EH (cell line): ENCODE measurements around the gene TMEM135.

Experiments
- DNase-seq: peaks from one replicate; pipeline ENCODE4 v3.0.0-alpha.2; 2015; ENCODE audit warnings: low read depth

TMEM135 gene

DNA sequence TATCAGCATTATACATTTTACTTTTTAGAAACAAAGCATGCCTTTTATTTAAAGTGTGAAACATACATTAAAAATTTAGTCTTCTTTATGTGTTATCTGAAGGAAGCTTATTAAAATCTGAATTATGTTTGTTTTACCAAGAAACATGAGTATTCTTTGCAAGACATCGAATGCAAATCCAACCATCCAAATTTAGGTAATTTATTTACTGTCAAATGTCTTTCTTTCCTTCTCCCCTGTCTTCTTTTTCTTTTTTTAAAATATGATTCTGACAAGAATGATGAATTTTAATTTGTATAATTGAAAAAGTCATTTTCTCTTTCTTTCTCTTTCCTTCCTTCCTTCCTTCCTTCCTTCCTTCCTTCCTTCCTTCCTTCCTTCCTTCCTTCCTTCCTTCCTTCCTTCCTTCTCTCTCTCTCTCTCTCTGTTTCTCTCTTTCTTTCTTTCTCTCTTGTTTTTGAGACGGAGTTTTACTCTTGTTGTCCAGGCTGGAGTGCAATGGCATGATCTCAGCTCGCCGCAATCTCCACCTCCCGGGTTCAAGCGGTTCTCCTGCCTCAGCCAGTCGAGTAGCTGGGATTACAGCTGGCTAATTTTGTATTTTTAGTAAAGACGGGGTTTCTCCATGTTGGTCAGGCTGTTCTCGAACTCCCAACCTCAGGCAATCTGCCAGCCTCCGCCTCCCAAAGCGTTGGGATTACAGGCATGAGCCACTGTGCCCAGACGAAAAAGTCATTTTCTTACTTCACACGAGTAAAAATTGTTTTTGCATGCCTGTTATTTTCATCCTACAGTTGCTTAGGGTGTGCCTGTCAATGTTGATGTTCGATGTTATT, 157.5 kb downstream of the TMEM135 start:
- DNase-seq: no peak

GRCh38 chr11:87198266-87198881, 160.6 kb downstream of the TMEM135 start:
- no peak for DNase-seq

DNA sequence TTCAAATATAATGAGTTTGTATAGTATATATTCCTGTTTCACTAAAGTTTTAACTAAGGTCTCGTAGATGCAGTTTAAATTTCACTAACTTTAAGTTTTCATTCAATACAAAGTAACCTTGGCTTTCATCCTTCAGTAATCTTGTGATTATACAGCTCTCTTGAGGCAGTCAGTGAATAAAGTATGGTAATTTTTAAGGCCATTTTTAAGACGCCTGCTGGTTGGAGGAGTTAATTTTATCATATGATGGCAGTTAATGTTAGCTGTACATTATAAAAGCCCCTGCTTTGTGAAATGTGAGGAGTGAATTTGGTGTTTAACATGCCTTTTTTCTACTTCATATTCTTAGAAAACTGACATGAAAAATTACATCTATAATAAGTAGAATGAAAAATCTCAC, 163.6 kb downstream of the TMEM135 start:
- DNase-seq: no peak

DNA sequence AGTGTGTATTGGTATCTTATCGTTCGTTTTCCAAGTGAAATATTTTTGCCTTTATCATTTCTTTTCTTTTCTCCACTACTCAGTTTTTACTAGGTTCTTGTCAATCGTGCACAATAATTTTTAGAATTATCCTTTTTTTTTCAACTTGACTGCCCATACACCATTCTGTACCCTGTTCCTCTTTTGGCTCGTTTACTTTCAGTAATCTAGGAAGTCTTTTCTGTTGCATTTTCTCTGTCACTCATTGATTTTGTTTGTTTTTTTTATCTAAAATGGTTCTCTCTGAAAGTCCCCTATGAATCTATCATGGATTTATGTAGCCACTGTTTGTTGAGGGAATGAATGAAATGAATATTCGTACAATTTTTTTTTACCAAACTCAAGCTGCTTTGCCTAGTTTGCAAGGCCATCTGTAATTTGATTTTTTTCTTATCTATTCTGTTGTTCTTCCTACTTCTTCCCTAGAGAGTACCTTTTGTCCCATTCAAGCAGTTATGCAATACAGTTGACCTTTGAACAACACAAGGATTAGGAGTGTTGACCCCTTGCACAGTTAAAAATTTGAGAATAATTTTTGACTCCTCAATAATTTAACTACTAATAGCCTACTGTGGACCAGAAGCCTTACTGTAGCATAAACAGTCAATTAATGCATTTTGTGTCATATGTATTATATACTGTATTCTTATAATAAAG, 166.3 kb downstream of the TMEM135 start:
- DNase-seq: no peak

- peak; percentile 47 for DNase-seq
These were observed 175.2 kb downstream of the TMEM135 start for GRCh38 chr11:87212891-87213290.

- DNase-seq: no peak
These were observed 175.7 kb downstream of the TMEM135 start for GRCh38 chr11:87213444-87213843.

GRCh38 chr11:87215236-87215635, 177.5 kb downstream of the TMEM135 start:
- DNase-seq: peak; percentile 11

DNA sequence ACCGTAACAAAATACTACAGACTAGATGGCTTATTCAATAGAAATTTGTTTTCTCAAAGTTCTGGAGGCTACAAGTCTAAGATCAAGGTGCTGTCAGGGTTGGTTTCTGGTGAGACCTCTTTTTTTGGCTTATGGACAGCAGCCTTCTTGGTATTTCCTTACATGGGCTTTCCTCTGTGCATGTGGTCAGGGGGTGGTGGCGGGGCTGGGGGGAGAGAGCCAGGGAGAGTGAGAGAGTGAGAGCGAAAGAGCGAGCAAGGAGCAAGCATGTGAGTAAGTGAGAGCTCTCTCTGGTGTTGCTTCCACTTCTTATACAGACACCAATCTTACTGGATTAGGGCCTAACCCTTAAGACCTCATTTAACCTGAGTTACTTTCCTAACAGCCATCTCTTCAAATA, 181.5 kb downstream of the TMEM135 start:
- DNase-seq: no peak

GRCh38 chr11:87223816-87224215, 186.1 kb downstream of the TMEM135 start:
- peak; percentile 43 for DNase-seq

GRCh38 chr11:87224486-87224885, 186.8 kb downstream of the TMEM135 start:
- DNase-seq: no peak

GRCh38 chr11:87228820-87229219, 191.1 kb downstream of the TMEM135 start:
- no peak for DNase-seq

DNA sequence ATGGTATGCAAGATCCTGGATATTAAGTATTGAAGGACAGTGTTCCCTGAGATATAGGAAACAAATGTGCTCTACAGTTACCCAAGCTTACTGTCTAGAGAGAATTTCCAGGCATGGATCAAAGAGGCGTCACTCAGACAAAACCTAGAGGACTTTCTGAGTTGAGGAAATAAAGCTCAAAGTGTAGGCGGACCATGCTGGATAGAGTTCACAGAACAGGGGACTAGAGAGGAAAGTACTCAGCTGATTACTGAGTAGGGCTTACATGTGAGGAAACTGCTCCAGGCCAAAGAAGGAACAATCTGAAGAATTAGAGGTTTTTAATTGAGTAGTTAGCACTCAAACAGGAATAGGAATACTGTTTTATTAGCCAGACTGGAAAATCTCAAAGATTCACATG, 193.3 kb downstream of the TMEM135 start:
- no peak for DNase-seq

GRCh38 chr11:87232320-87232719, 194.6 kb downstream of the TMEM135 start:
- no peak for DNase-seq

GRCh38 chr11:87235366-87235765, 197.6 kb downstream of the TMEM135 start:
- DNase-seq: no peak

DNA sequence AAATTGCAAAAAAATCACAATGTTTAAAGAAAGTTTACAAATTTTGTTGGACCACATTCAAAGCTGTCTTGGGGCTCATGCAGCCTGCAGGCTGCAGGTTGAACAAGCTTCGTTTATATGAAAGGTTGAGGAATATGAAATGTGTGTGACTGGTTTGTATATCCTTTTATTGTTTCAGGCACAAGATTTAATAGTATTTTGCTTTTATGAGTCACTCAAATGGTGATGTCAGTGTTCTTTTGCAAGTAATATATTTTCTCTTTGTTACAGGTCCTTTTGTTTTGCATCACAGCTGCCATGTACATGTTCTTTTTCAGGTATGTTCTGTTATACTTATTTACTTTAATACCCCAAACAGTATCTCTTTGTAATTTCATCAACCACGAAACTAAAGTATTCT, 198.6 kb downstream of the TMEM135 start:
- DNase-seq: no peak

GRCh38 chr11:87239001-87239400, 201.3 kb downstream of the TMEM135 start:
- DNase-seq: no peak

- DNase-seq: no peak
These were observed 201.8 kb downstream of the TMEM135 start for GRCh38 chr11:87239531-87239930.

DNA sequence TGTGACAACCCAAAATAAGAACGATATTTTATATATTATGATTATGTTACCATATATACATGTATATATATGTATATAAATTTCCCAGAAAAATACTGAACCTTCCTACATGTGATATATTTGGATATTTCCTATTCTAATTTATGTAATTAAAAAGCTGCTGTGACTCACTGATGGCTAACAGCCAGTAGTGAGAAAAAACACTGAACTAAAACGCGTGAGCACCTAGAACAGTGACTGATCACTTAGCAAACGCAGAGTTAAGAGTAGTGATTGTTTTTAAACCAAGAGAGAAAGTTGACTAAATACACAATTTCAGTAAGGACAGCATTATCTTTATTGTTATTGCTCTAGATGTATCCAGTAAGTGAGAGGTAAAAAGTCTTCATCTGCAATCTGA, 213.8 kb downstream of the TMEM135 start:
- DNase-seq: no peak

DNA sequence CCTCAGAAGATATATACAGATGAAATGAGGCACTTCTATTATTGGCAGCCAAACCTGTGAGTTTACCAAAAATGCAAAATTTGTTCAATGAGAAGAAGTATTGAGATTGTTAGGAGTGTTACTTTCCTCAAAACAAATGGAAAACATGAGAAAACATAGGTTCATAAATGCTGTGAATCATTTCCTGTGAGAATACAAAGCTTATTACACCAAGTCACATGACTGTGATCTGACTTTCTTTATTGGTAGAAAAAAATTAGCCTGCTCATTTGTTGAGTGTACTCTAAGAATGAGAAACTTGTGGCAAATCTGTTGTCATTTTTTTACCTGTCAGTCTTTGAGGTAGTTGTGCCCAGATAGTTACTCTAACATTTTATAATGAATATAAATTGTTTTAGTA, 215.1 kb downstream of the TMEM135 start:
- peak; percentile 13 for DNase-seq

- DNase-seq: no peak
These were observed 216.8 kb downstream of the TMEM135 start for GRCh38 chr11:87254562-87254961.

GRCh38 chr11:87255589-87255988, 217.9 kb downstream of the TMEM135 start:
- DNase-seq: no peak

- peak; percentile 53 for DNase-seq
These were observed 219.1 kb downstream of the TMEM135 start for GRCh38 chr11:87256694-87257340.
